NCI-H146 treated with DMSO at 0.1 percent for 48 hours (cell line): ENCODE measurements around the gene PBRM1.
"Not testable (repeated sequence)": the region's sequence is repeated elsewhere in the genome, so short reads cannot be mapped to it uniquely, and the experiment has no call there.

ENCODE experiments used
- DNase-seq: peaks from one replicate; lab custom pipeline; 2025; ENCODE audit not compliant: unreplicated experiment; lab: John Stamatoyannopoulos, UW

PBRM1 gene

DNA sequence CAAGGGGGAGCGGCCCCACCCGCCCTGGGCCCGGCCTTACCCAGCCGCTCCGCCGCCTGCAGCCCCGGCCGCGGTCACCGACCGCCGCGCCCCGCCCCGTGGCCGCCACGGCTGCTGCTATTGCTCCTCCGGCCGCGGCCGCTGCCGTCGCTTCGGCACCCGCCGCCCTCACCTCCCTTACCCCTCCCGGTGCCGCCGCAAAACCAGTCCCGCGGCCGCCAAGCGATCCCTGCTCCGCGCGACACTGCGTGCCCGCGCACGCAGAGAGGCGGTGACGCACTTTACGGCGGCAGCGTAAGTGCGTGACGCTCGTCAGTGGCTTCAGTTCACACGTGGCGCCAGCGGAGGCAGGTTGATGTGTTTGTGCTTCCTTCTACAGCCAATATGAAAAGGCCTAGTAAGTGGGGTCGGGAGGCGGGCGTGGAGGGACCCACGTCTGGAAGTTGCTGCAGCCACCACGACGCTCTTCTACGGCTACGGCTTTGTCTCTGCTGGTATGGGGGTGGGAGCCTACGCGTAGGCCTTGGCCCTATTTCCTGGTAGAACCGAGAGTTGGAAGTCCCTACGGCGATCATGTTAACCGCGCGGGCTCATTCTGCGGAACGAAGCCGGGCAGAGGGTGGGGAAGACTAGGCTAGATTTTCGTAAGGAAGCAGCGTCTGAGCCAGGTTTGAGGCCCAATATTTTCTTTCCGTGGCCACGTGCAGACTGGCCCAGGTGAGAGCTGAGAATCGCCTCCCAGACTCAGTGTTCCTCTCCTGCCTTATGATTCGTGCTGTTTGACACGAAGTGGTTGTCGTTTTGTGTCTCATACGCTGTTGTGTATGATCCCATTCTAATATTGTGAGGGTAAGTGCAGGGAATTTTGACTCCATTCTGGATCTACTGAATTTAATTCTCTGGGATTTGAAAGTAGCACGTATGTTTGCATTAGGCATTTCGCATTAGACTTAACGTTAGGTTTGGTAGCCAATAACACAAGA, at the start of gene PBRM1, which contains the start of gene GNL3:
Gene PBRM1, minus strand, starts transcription at position 205 of the 983 bp plus-strand sequence.
Gene GNL3, plus strand, starts transcription at position 324 of the 983 bp plus-strand sequence. Its CDS starts 61 bp downstream, at position 385.
- DNase-seq = peak; percentile 57

GRCh38 chr3:52733256-52733891, 47.7 kb upstream of the PBRM1 start:
- DNase-seq = no peak

DNA sequence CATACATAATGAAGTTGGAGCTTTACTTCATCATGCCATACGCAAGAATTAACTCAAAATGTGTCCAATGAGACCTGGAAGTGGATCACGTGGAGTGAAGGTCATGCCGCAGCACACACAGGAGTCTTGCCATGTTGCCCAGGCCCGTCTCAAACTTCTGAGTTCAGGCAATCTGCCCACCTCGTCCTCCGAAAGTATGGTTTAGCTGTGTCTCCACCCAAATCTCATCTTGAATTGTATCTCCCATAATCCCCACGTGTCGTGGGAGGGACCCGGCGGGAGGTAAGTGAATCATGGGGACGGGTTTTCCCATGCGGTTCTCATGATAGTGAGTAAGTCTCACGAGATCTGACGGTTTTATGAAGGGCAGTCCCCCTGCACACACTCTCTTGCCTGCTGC, 45.9 kb upstream of the PBRM1 start:
- no peak for DNase-seq

GRCh38 chr3:52730681-52731080, 45.0 kb upstream of the PBRM1 start:
- no peak for DNase-seq

DNA sequence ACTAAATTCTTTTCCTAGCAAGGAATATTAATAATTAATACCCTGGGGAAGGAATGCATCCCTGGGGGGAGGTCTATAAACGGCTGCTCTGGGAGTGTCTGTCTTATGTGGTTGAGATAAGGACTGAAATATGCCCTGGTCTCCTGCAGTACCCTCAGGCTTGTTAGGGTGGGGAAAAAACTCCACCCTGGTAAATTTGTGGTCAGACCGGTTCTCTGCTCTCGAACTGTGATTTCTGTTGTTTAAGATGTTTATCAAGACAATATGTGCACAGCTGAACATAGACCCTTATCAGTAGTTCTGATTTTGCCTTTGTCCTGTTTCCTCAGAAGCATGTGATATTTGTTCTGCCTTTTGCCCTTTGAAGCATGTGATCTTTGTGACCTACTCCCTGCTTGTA, 43.0 kb upstream of the PBRM1 start:
- DNase-seq = not testable (repeated sequence)

DNA sequence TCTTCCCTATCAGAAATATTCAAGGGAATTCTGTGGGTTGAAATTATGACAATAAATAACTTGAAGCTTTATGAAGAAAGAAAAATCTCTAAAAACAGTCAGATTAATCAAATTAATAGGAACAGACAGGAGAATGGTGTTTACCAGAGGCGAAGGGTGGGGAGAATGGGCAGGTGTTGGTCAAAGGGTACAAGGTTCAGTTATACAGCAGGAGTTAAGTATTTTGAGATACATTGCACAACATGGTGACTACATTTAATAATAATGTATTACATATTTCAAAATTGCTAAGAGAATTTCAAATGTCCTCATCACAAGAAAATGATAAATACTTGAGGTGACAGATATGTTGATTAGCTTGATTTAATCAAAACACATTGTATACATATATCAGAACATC, 38.8 kb upstream of the PBRM1 start:
- no peak for DNase-seq

GRCh38 chr3:52723935-52724334, 38.2 kb upstream of the PBRM1 start:
- no peak for DNase-seq

DNA sequence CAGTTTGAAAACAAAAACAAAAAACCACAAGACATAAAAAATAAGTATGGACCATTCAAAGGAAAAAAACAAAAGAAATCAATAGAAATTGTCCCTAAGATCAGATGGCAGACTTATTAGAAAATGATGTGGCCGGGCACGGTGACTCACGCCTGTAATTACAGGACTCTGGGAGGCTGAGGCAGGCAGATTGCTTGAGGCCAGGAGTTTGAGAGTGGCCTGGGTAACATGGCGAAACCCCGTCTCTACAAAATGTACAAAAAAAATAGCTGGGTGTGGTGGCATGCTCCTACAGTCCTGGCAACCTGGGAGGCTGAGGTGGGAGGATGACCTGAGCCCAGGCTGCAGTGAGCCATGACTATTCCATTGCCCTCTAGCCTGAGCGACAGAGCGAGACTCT, 36.8 kb upstream of the PBRM1 start:
- DNase-seq = no peak

DNA sequence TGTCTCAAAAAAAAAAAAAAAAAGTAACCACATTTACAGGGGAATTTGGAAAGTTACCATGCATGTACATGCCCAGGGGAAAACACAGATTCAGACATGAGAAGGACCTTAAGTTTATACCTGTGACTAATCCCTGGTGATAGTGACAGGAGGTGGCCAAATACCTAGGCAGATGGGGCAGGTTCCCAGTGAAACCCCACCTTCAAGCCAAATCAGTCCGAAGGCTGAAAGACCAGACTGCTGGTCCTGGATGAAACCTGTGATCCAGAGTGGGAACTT, 36.0 kb upstream of the PBRM1 start:
- DNase-seq = no peak

- no peak for DNase-seq
Measured at GRCh38 chr3:52721002-52721729, 35.5 kb upstream of the PBRM1 start.

GRCh38 chr3:52719618-52720017, 33.9 kb upstream of the PBRM1 start:
- DNase-seq = no peak

DNA sequence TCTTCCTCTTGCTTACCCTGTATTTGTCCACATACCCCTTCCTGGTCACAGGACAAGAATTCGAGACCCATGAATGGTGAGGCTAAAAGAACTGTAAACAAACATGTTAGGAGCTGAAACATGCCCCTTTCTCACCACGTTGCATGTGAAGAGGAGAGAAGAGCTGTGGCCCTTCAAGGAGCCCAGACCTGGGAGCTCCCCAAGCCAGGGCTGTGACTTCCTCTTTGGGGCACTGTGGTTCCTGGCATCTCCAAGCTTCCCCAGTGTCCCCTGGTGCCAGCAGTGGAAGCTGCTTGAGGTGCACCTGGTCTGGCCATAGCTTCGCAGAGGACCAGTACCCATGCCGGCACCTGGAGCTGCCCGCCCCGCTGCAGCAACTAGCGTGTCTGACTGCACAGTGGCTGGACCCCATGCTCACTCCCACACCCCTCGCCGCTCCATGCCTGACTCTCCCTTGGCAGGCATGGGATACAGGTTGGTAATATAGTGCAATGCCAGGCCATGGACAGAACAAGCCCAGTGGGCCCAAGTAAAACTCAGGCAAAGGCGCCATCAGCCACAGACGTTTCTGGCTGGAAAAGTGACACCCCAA, 30.1 kb upstream of the PBRM1 start:
- no peak for DNase-seq

DNA sequence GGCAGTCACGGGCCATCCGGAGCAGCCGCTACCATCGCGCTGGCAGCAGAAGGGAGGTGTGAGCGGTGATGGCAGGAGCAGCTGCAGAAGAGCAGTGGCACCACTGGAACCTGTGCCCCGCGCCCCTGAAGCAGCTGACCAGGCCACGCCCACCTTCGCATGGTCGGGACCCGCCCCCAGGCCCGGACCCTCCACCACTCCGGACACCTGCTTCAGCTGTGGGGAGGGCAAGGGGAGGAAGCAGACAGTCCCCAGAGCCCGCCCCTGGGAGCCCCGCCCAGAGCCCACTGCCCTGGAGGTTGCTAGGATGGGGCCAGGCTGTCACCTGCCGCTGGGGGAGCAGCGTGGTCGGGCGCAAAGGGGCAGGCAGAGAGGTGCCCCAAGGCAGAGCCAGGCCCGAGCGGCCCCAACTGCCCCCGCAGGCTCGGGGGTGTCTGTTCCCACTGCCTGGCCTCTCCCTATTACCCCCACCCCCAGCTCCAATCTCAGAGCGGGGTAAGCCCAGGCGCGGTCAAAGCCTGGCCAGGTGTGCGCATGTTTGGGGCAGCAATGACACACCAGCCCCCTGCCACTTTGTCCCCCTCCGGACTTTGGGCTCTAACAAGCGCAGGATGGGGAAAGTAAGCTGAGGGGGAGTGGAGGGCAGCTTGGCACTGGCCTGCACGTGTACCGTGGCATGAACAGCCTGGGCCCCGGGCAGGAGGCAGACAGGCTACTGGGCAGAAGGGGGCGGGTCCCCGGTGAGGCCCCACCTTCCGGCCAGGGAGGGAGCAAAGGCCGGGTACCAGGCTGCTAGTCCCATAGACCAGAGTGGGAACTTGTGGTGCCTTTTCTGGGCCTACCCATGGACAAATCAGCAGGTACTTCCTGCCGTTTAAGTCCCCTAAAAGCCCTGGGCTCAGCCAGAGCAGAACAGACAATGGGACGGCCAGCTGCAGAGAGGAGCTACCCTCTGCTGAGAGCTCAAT, 28.9 kb upstream of the PBRM1 start:
- no peak for DNase-seq

DNA sequence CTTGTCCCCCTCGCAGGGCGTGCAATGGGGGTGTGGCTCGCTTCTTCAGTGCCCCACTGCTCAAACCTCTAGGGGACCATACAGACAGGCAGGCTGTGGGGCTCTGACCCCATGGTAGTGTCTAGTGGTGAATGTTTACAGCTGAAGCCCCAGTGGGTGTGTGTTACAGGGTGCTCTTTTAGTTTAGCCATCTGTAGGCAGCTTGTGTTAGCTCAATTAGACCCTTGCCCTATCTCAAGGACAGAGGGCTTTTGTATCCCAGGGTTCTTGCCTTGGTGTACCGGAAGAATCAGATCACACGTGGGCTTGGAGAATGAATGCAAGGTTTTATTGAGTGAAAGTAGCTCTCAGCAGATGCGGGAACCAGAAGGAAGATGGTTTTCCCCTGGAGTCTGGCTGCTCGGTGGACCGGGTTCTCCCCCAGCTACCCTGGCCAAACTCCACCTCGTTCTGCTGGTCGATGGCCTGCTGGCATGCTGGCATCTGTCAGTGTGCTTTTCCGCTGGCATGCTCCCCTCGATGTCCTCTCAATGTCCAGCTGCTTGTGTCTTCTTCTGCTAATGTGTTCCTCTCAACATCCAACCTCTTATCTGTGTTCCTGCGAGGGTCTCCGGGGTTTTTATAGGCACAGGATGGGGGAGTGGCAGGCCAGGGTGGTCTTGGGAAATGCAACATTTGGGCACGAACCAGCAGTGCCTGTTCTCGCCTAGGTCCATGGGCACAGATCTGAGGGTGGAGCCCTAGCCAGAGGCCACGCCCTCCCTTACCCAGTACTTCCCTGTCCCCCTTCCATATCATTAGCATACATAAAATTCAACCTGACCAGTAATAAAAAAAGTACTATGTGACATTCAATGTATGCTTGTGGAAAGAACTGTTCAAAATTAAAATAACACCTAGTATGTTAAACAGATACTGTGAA, 26.8 kb upstream of the PBRM1 start:
- no peak for DNase-seq

DNA sequence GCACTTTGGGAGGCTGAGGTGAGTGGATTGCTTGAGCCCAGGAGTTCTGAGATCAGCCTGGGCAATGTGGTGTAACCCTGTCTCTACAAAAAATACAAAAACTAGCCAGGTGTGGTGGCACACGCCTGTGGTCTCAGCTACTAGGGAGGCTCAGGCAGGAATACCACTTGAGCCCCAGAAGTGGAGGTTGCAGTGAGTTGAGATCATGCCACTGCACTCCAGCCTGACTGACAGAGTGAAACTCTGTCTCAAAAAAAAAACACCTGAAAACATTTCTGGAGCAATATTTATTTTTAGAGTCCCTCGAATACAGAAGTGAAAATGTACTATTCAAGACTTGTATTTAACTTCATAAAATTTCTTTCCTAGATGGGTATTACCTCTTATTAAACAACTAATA, 24.8 kb upstream of the PBRM1 start:
- no peak for DNase-seq

- no peak for DNase-seq
Measured at GRCh38 chr3:52707585-52707984, 21.9 kb upstream of the PBRM1 start.

GRCh38 chr3:52705688-52706686, 20.3 kb upstream of the PBRM1 start, which contains the start of the genes GLT8D1 and SPCS1:
GLT8D1 (minus strand) TSS chr3:52705791; CDS start chr3:52700460, 5,331 bp downstream.
SPCS1 (plus strand) TSS chr3:52706106; CDS start chr3:52706247, 141 bp downstream.
- DNase-seq = peak; percentile 70

GRCh38 chr3:52705438-52705687, 19.6 kb upstream of the PBRM1 start:
- no peak for DNase-seq
